ENCODE data around the gene TMPRSS11B.

DNA sequence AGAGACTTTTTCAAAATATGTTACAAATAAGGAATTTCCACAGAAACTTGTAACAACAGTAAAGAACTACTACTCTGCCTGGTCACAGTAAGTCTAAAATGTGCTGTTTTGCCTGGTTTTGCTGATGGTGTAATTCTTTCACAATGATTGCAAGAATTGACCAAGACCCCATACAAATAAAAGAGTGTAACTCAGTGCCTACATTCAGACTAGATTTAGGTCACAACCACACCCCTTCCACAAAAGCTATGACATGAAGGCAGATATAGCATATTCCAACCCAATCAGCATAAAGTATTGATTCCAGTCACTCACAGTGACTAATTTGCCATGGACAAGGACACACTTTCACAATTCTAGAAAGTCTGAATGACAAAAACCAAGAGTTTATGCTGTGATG, 62.1 kb downstream of the TMPRSS11B start:
- TF ChIP-seq, protein P1, sequence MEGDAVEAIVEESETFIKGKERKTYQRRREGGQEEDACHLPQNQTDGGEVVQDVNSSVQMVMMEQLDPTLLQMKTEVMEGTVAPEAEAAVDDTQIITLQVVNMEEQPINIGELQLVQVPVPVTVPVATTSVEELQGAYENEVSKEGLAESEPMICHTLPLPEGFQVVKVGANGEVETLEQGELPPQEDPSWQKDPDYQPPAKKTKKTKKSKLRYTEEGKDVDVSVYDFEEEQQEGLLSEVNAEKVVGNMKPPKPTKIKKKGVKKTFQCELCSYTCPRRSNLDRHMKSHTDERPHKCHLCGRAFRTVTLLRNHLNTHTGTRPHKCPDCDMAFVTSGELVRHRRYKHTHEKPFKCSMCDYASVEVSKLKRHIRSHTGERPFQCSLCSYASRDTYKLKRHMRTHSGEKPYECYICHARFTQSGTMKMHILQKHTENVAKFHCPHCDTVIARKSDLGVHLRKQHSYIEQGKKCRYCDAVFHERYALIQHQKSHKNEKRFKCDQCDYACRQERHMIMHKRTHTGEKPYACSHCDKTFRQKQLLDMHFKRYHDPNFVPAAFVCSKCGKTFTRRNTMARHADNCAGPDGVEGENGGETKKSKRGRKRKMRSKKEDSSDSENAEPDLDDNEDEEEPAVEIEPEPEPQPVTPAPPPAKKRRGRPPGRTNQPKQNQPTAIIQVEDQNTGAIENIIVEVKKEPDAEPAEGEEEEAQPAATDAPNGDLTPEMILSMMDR (IDR thresholded peaks at IDR 0.05; ENCODE audit: insufficient read depth, low read length) = no peak
- no peak for TF ChIP-seq GABPA (IDR thresholded peaks at IDR 0.05; ENCODE audit: low read depth)
- TF ChIP-seq, protein P2, sequence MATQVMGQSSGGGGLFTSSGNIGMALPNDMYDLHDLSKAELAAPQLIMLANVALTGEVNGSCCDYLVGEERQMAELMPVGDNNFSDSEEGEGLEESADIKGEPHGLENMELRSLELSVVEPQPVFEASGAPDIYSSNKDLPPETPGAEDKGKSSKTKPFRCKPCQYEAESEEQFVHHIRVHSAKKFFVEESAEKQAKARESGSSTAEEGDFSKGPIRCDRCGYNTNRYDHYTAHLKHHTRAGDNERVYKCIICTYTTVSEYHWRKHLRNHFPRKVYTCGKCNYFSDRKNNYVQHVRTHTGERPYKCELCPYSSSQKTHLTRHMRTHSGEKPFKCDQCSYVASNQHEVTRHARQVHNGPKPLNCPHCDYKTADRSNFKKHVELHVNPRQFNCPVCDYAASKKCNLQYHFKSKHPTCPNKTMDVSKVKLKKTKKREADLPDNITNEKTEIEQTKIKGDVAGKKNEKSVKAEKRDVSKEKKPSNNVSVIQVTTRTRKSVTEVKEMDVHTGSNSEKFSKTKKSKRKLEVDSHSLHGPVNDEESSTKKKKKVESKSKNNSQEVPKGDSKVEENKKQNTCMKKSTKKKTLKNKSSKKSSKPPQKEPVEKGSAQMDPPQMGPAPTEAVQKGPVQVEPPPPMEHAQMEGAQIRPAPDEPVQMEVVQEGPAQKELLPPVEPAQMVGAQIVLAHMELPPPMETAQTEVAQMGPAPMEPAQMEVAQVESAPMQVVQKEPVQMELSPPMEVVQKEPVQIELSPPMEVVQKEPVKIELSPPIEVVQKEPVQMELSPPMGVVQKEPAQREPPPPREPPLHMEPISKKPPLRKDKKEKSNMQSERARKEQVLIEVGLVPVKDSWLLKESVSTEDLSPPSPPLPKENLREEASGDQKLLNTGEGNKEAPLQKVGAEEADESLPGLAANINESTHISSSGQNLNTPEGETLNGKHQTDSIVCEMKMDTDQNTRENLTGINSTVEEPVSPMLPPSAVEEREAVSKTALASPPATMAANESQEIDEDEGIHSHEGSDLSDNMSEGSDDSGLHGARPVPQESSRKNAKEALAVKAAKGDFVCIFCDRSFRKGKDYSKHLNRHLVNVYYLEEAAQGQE (IDR thresholded peaks at IDR 0.05; ENCODE audit: insufficient replicate concordance, low read depth) = no peak

Data from HL-60 (cell line).